H1 (cell line): ENCODE measurements around the gene DTWD1. TPM values are rescaled to one million over a fixed set of nuclear protein-coding genes. Genes with fewer than 3 reads are reported as not detected.

Experiments used
- CTCF ChIA-PET: fragments of 300-600 bp; sonication (Branson Sonifier 250); formaldehyde crosslinking; loops from one replicate; lab custom pipeline; 2021; ENCODE audit not compliant: partially characterized antibody; lab: Charles Lee
- POLR2A ChIA-PET: fragments of 300-600 bp; sonication (Branson Sonifier 250); formaldehyde crosslinking; loops from one replicate; lab custom pipeline; 2021; ENCODE audit warnings: inconsistent platforms; ENCODE audit not compliant: partially characterized antibody; lab: Charles Lee
- DNase-seq, 2 experiments: peaks; one replicate each; pipeline versions ENCODE4 v3.0.0 to v3.0.0-alpha.2; 2010 to 2022; ENCODE audit warnings: low spot score in 2 of 2, low read depth in 1 of 2, mixed read lengths in 1 of 2
- FAIRE-seq: peaks from 2 replicates; lab custom pipeline; 2011; peaks lifted over from hg19 to GRCh38; lab: Jason Lieb, UNC
- H2AFZ ChIP-seq: 2 replicates; pipeline ENCODE4 v1.8.1; 2012; ENCODE audit warnings: low read length, inconsistent platforms
- H2AK5ac ChIP-seq: 2 replicates; pipeline ENCODE4 v1.6.1; 2013; ENCODE audit warnings: low read depth, low read length
- H2BK120ac ChIP-seq: replicated peaks from 2 replicates; pipeline ENCODE3; 2013; ENCODE audit warnings: low read depth, low read length, inconsistent platforms
- H2BK12ac ChIP-seq: 2 replicates; pipeline ENCODE4 v1.6.1; 2013; ENCODE audit warnings: low read depth, low read length
- H2BK15ac ChIP-seq: 2 replicates; pipeline ENCODE4 v1.6.1; 2013; ENCODE audit warnings: low read length
- H2BK20ac ChIP-seq: 2 replicates; pipeline ENCODE4 v1.6.1; 2013; ENCODE audit warnings: low read length
- H2BK5ac ChIP-seq: 2 replicates; pipeline ENCODE4 v1.6.1; 2013; ENCODE audit warnings: low read depth, low read length
- H3K14ac ChIP-seq: 2 replicates; pipeline ENCODE4 v1.6.1; 2013; ENCODE audit warnings: inconsistent platforms; ENCODE audit not compliant: insufficient read length
- H3K18ac ChIP-seq: 2 replicates; pipeline ENCODE4 v1.6.1; 2013; ENCODE audit warnings: low read length; ENCODE audit errors: extremely low read depth
- H3K23ac ChIP-seq: 2 replicates; pipeline ENCODE4 v1.6.1; 2013; ENCODE audit warnings: inconsistent platforms; ENCODE audit not compliant: insufficient read length
- H3K23me2 ChIP-seq: 2 replicates; pipeline ENCODE4 v1.6.1; 2013; ENCODE audit warnings: low read depth, low read length
- H3K27ac ChIP-seq: 2 replicates; pipeline ENCODE4 v1.6.1; 2011; ENCODE audit warnings: low read depth, low read length, inconsistent platforms
- H3K27me3 ChIP-seq, 4 experiments: replicated peaks in 1 of 4; 1 replicate in 1 of 4; 2 replicates in 3 of 4; pipeline versions ENCODE4 v1.6.1 to v1.8.1; 2011 to 2013; ENCODE audit warnings: low read length in 3 of 4, mild to moderate bottlenecking in 3 of 4, inconsistent platforms in 2 of 4, mixed read lengths in 2 of 4, moderate library complexity in 1 of 4; ENCODE audit not compliant: control insufficient read depth in 3 of 4, insufficient read depth in 3 of 4; ENCODE audit errors: extremely low read depth in 1 of 4
- H3K36me3 ChIP-seq, 4 experiments: 2 replicates each; pipeline versions ENCODE4 v1.6.1 to v1.8.1; 2011 to 2013; ENCODE audit warnings: mild to moderate bottlenecking in 4 of 4, low read length in 3 of 4, moderate library complexity in 2 of 4, control low read depth in 1 of 4, inconsistent platforms in 1 of 4; ENCODE audit not compliant: insufficient read depth in 4 of 4, control insufficient read depth in 2 of 4
- H3K4ac ChIP-seq: replicated peaks from 2 replicates; pipeline ENCODE3; 2013; ENCODE audit warnings: low read length, low read depth, mixed read lengths, inconsistent platforms; ENCODE audit not compliant: insufficient read length
- H3K4me1 ChIP-seq, 4 experiments: replicated peaks in 1 of 4; 1 replicate in 1 of 4; 2 replicates in 3 of 4; pipeline versions ENCODE4 v1.6.1 to v1.8.1; 2011 to 2013; ENCODE audit warnings: low read length in 3 of 4, inconsistent platforms in 2 of 4, mixed read lengths in 1 of 4; ENCODE audit not compliant: insufficient read depth in 4 of 4, control insufficient read depth in 3 of 4
- H3K4me2 ChIP-seq, 2 experiments: 2 replicates each; pipeline versions ENCODE4 v1.6.1 to v1.8.1; 2011 to 2013; ENCODE audit warnings: low read depth in 2 of 2, low read length in 2 of 2, control low read depth in 1 of 2, inconsistent platforms in 1 of 2, mild to moderate bottlenecking in 1 of 2; ENCODE audit not compliant: insufficient read depth in 1 of 2
- H3K4me3 ChIP-seq, 4 experiments: fragments of 200-600, 300-600 bp in 1 of 4; sonication (generic), shearing (Covaris generic), sonication (Bioruptor Twin) in 1 of 4; 2 replicates each; pipeline versions ENCODE4 v1.5.1 to v1.8.1; 2011 to 2016; ENCODE audit warnings: low read length in 4 of 4, low read depth in 3 of 4, control low read depth in 2 of 4, inconsistent platforms in 2 of 4, mild to moderate bottlenecking in 2 of 4, mixed read lengths in 1 of 4, moderate library complexity in 1 of 4; ENCODE audit not compliant: insufficient read depth in 2 of 4; ENCODE audit errors: extremely low read depth in 1 of 4
- H3K56ac ChIP-seq: replicated peaks from 2 replicates; pipeline ENCODE3; 2013; ENCODE audit warnings: low read depth, mild to moderate bottlenecking, mixed read lengths, low read length, inconsistent platforms; ENCODE audit not compliant: insufficient read length
- H3K79me1 ChIP-seq: 2 replicates; pipeline ENCODE4 v1.6.1; 2013; ENCODE audit warnings: low read depth, low read length, control low read depth
- H3K79me2 ChIP-seq, 2 experiments: 2 replicates each; pipeline versions ENCODE4 v1.6.1 to v1.8.1; 2012 to 2013; ENCODE audit warnings: low read length in 2 of 2, mild to moderate bottlenecking in 2 of 2, inconsistent platforms in 1 of 2; ENCODE audit not compliant: insufficient read depth in 2 of 2, control insufficient read depth in 1 of 2
- H3K9ac ChIP-seq, 4 experiments: replicated peaks in 1 of 4; 1 replicate in 1 of 4; 2 replicates in 3 of 4; pipeline versions ENCODE4 v1.6.1 to v1.8.1; 2011 to 2013; ENCODE audit warnings: low read depth in 3 of 4, low read length in 3 of 4, control low read depth in 2 of 4, mild to moderate bottlenecking in 2 of 4, moderate library complexity in 2 of 4, inconsistent platforms in 1 of 4; ENCODE audit errors: extremely low read depth in 1 of 4
- H3K9me3 ChIP-seq, 2 experiments: 2 replicates each; pipeline versions ENCODE4 v1.6.1 to v1.8.1; 2012 to 2013; ENCODE audit warnings: mild to moderate bottlenecking in 2 of 2, moderate library complexity in 2 of 2, control low read depth in 1 of 2, inconsistent platforms in 1 of 2, low read depth in 1 of 2, low read length in 1 of 2, mixed read lengths in 1 of 2; ENCODE audit not compliant: insufficient read depth in 2 of 2
- H4K20me1 ChIP-seq, 2 experiments: replicated peaks in 1 of 2; 2 replicates each; pipeline versions ENCODE3 to v1.8.1; 2011 to 2013; ENCODE audit warnings: inconsistent platforms in 2 of 2, low read length in 2 of 2, mild to moderate bottlenecking in 1 of 2; ENCODE audit not compliant: insufficient read depth in 2 of 2, control insufficient read depth in 1 of 2
- H4K5ac ChIP-seq: 2 replicates; pipeline ENCODE4 v1.6.1; 2013; ENCODE audit warnings: low read length, low read depth, mixed read lengths, inconsistent platforms; ENCODE audit not compliant: insufficient read length
- H4K8ac ChIP-seq: 2 replicates; pipeline ENCODE4 v1.8.0; 2013; ENCODE audit warnings: mild to moderate bottlenecking, moderate library complexity, low read length, inconsistent platforms; ENCODE audit not compliant: insufficient read depth; ENCODE audit errors: extremely low read depth
- H4K91ac ChIP-seq: replicated peaks from 2 replicates; pipeline ENCODE3; 2013; ENCODE audit warnings: low read length, mixed read lengths, inconsistent platforms; ENCODE audit not compliant: insufficient read length
- EGR1 ChIP-seq: IDR thresholded peaks from 2 replicates; pipeline ENCODE4 v1.6.1; 2011; ENCODE audit warnings: low read depth, low read length, borderline replicate concordance
- EP300 ChIP-seq, 2 experiments: IDR thresholded peaks; 1 replicate in 1 of 2; 2 replicates in 1 of 2; pipeline ENCODE4 v1.6.1; 2011 to 2012; ENCODE audit warnings: low read depth in 2 of 2, low read length in 2 of 2, mild to moderate bottlenecking in 2 of 2, borderline replicate concordance in 1 of 2, inconsistent platforms in 1 of 2, moderate library complexity in 1 of 2
- RFX5 ChIP-seq: IDR thresholded peaks from 2 replicates; pipeline ENCODE4 v1.6.1; 2011; ENCODE audit warnings: low read depth, low read length, improper control_type of control experiment, borderline replicate concordance
- SP2 ChIP-seq: IDR thresholded peaks from 2 replicates; pipeline ENCODE4 v1.6.1; 2012; ENCODE audit warnings: mild to moderate bottlenecking, low read length, inconsistent platforms
- TAF1 ChIP-seq: IDR thresholded peaks from 2 replicates; pipeline ENCODE4 v1.6.1; 2011; ENCODE audit warnings: mild to moderate bottlenecking, low read depth, low read length
- WGBS, 2 experiments: shearing (Covaris generic) in 1 of 2; methylation state at CpG; one replicate each; pipeline versions ENCODE4 v1.1.6 to v1.1.7; 2013 to 2015; ENCODE audit warnings: low lambda C conversion rate in 2 of 2, mixed read lengths in 2 of 2, inconsistent platforms in 1 of 2, low coverage in 1 of 2, missing lambda C conversion rate in 1 of 2; ENCODE audit not compliant: insufficient replicate concordance in 2 of 2, insufficient coverage in 1 of 2, insufficient read length in 1 of 2; ENCODE audit errors: extremely low coverage in 1 of 2, missing lambda C conversion rate in 1 of 2; 5-methylcytosine and 5-hydroxymethylcytosine counted together
- polyA plus RNA-seq, 7 experiments: library from polyadenylated mRNA; depleted of rRNA in 3 of 7; stranded (reverse) in 5 of 7; unstranded in 2 of 7; fragments of >200 nt in 5 of 7; fragments of 200-250 nt in 2 of 7; gene quantifications; 1 replicate in 5 of 7; 2 replicates in 1 of 7; 4 replicates in 1 of 7; pipeline versions ENCODE4 v1.2.1 to v1.2.3, GENCODE V29; 2011 to 2013; ENCODE audit warnings: missing spikeins in 2 of 7, mixed read lengths in 2 of 7
- total RNA-seq: library from RNA; stranded (reverse); fragmentation: NEBNext Ultra II Directional; extraction: Animal tissue kit (Norgen Biotek cat#: 25700); gene quantifications from 2 replicates; pipeline ENCODE4 v1.2.1, GENCODE V29; 2021
- TF ChIP-seq, protein P1 (sequence below): IDR thresholded peaks from 2 replicates; pipeline ENCODE4 v1.6.1; 2011; ENCODE audit warnings: low read depth, mild to moderate bottlenecking, low read length; ENCODE audit not compliant: insufficient read depth

Gene DTWD1
- total and polyA plus RNA-seq, 2 of the 8 experiments (the other 6 are each of a cell fraction or from before 2014, with no cell fraction given) = 10.4 to 32.4 TPM

GRCh38 chr15:49656734-49657133 is 35.9 kb downstream of the DTWD1 start:
- CTCF ChIA-PET = no interaction called here

More at GRCh38 chr15:49656734-49657133, 35.9 kb downstream of the DTWD1 start:
- FAIRE-seq (no peak), DNase-seq (no peak)
- Histone ChIP-seq H2AK5ac (no peak overlapping the region), H3K4me2 (no peak overlapping the region), H3K79me2 (no peaks in the 10 kb centered on the region), H3K23me2 (no peaks in the 10 kb centered on the region), H3K27me3 (no peaks in the 10 kb centered on the region), H4K8ac (no peak overlapping the region), H3K4ac (no peak overlapping the region), H4K91ac (no peak overlapping the region), H3K4me1 (no peaks in the 10 kb centered on the region), H4K5ac (no peak overlapping the region), H3K56ac (no peak overlapping the region), H2BK12ac (no peak overlapping the region), H3K23ac (no peak overlapping the region), H2BK5ac (no peak overlapping the region), H3K4me3 (no peak overlapping the region), H3K14ac (no peak overlapping the region), H3K79me1 (no peaks in the 10 kb centered on the region), H2BK15ac (no peak overlapping the region), H3K9ac (no peak overlapping the region), H2BK20ac (no peak overlapping the region), H3K36me3 (no peaks in the 10 kb centered on the region; a peak in 1 of 8 replicates), H2AFZ (no peak overlapping the region), H4K20me1 (no peaks in the 10 kb centered on the region), H3K27ac (no peak overlapping the region), H3K18ac (no peak overlapping the region), H3K9me3 (peaks cover 15 to 20% of the 10 kb centered on the region in 2 experiments), H2BK120ac (no peak overlapping the region)
- TF ChIP-seq EGR1 (no peak), SP2 (no peak), RFX5 (no peak), EP300 (IDR thresholded peaks at IDR 0.05; ENCODE audit: borderline replicate concordance in 1 of 2, low read depth in 2 of 2, low read length in 2 of 2) (no peak), TAF1 (no peak)
- TF ChIP-seq, protein P1, sequence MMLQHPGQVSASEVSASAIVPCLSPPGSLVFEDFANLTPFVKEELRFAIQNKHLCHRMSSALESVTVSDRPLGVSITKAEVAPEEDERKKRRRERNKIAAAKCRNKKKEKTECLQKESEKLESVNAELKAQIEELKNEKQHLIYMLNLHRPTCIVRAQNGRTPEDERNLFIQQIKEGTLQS = no peak
- 86 to 100% methylated on average over 1 of the region's 1 CpG for WGBS, 2 experiments
- POLR2A ChIA-PET = no interaction called here
